GM12891 (cell line): ENCODE results near the gene RUVBL1.

Source experiments
- PAX5 ChIP-seq: IDR thresholded peaks from 2 replicates; pipeline ENCODE4 v1.6.1; 2011; ENCODE audit warnings: low read length, moderate library complexity, mild to moderate bottlenecking; ENCODE audit not compliant: insufficient read depth, severe bottlenecking
- POLR2A ChIP-seq: IDR thresholded peaks from 2 replicates; pipeline ENCODE4 v1.6.1; 2011; ENCODE audit warnings: low read depth, low read length, control low read depth

DNA sequence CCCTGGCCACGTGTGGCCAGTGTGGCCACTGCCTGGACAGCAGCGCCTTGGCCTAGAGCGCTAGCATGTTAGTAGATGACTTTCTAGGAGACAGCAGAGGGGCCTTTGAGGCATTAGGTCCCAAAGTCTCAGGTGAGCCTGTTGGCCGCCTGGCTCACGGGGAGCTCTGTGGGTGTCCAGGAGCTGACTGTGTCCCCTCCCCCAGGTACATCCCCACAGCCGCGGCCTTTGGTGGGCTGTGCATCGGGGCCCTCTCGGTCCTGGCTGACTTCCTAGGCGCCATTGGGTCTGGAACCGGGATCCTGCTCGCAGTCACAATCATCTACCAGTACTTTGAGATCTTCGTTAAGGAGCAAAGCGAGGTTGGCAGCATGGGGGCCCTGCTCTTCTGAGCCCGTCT lies 54.3 kb downstream of the RUVBL1 start:
- TF ChIP-seq POLR2A (no peak), PAX5 (no peak)
